Cardiac fibroblast (primary cell): ENCODE results near the gene FAM83C.

Source experiments
- DNase-seq, 2 donors: peaks; one replicate each; pipeline versions ENCODE4 v3.0.0 to v3.0.0-alpha.2; 2010; ENCODE audit warnings: low read depth in 2 of 2
- H3K4me3 ChIP-seq, 2 donors: replicated peaks in 1 of 2; 1 replicate in 1 of 2; 2 replicates in 1 of 2; pipeline ENCODE4 v1.5.1; 2011; ENCODE audit warnings: low read depth in 2 of 2, low read length in 2 of 2, mild to moderate bottlenecking in 2 of 2, moderate library complexity in 1 of 2
- CTCF ChIP-seq: IDR thresholded peaks from one replicate; pipeline ENCODE4 v1.5.1; 2011; ENCODE audit warnings: low read depth, mild to moderate bottlenecking, low read length, inconsistent platforms

The FAM83C gene

GRCh38 chr20:35333606-35334005 is 41.4 kb upstream of the FAM83C start:
- no peak for DNase-seq
- H3K4me3 ChIP-seq, result no peak overlapping the region
- no peak for TF ChIP-seq CTCF

GRCh38 chr20:35332540-35333200 is 40.4 kb upstream of the FAM83C start:
- no peak for DNase-seq
- H3K4me3 ChIP-seq, result no peak overlapping the region
- TF ChIP-seq CTCF, result no peak

- peak; percentile 67 for TF ChIP-seq CTCF
- H3K4me3 ChIP-seq, result no peak overlapping the region
- DNase-seq, result peak in 1 of 2 donors; percentile 60
Measured at GRCh38 chr20:35329435-35330139, 37.4 kb upstream of the FAM83C start.

- DNase-seq, result no peak
- TF ChIP-seq CTCF, result no peak
- H3K4me3 ChIP-seq, result no peak overlapping the region
Measured at GRCh38 chr20:35328689-35329088, 36.5 kb upstream of the FAM83C start.

GRCh38 chr20:35328095-35328685 is 36.0 kb upstream of the FAM83C start:
- DNase-seq, result no peak
- no peak overlapping the region for H3K4me3 ChIP-seq
- no peak for TF ChIP-seq CTCF

GRCh38 chr20:35327074-35327976 is 35.1 kb upstream of the FAM83C start:
- DNase-seq, result peak in 1 of 2 donors; percentile 37
- TF ChIP-seq CTCF, result no peak
- no peak overlapping the region for H3K4me3 ChIP-seq
